Endometrium (tissue), 2 donors: ENCODE results near the gene FAM3B.

Experiments
- FAIRE-seq: peaks from 2 replicates; lab custom pipeline; 2012; peaks lifted over from hg19 to GRCh38; lab: Jason Lieb, UNC
- donor health status: control.
- donor health status: control.

Gene FAM3B

DNA sequence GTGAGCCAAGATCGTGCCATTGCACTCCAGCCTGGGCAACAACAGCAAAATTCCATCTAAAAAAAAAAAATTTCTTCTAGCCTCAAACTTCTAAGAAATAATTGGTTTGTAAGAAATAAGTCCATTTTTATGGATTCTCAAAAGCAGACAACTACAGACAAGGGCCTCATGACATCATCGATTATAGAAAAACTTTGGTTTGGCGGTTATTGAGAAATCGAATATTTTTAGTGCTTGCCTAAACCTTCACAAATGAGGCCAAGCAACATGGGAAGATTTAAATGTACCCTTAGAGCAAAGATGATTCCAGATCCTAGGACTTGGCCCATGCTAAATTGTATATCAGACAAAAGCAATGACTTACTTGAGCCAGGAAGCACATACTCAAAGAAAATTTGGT is 81.7 kb downstream of the FAM3B start:
- no peak for FAIRE-seq

DNA sequence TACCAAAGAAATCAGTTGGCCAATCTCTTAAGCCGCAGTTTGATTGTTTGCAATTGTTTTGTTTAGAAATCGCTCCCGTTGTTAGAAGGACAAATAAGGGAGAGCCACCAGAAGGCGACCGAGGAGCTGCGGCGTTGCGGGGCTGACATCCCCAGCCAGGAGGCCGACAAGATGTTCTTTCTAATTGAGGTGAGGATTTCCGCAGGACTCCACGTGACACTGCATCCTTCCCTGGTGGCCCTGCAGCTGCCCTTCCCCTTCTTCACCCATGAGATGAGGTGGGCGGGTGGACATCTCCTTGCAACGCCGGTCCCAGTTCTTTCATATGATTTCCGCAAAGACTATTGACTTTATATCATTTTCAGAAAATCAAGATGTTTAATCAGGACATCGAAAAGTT is 82.2 kb downstream of the FAM3B start:
- no peak for FAIRE-seq

DNA sequence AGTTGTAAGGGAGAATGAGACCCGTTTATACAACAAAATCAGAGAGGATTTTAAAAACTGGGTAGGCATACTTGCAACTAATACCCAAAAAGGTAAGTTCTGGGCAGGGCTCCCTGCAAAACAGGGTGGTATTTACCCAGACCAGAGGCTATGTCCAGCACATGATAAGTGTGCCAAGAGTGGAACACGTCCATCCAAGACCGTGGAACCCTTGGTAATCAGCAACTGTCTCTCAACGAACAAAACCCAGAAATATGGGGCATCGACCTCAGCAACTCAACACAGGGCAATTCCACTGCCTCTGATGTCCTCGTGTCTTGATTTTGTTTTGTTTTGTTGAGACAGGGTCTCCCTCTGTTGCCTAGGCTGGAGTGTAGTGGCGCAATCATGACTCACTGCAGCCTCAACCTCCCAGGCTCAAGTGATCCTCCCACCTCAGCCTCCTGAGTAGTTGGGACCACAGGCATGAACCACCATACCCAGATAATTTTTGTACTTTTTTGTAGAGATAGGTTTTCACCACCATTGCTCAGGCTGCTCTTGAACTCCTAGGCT is 82.7 kb downstream of the FAM3B start:
- no peak for FAIRE-seq

DNA sequence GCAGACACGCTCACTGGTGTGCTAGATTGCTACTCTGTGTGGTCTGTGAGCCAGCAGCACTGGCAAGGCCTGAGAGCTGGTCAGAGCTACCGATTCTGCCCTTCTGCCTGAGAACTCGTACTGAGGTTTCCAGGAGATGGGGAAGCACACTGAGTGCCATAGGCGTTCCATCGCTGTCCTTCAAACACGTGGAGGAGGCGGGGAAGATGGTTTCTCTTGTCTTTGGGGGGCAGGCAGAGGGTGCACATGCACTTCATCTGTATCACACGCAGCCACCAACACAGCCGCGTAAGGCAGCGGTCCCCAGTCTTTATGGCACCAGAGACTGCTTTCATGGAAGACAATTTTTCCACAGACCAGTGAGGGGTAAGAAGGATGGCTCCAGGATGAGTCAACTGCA is 85.6 kb downstream of the FAM3B start:
- no peak for FAIRE-seq

DNA sequence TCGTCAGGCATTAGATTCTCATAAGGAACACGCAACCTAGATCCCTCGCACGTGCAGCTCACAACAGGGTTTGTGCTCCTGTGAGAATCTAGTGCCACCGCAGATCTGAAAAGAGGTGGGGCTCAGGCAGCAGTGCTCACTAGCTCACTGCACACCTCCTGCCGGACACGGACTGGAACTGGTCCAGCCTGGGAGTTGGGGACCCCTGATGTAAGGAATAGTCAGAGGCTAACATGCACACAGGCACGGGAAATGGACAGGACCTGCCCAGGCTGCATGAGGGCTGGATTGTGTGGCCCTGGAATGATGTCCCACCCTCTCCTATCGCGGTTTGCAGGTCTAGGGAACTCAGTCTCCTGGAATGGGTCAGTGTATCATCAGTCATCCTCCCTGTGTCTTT is 86.2 kb downstream of the FAM3B start:
- no peak for FAIRE-seq

DNA sequence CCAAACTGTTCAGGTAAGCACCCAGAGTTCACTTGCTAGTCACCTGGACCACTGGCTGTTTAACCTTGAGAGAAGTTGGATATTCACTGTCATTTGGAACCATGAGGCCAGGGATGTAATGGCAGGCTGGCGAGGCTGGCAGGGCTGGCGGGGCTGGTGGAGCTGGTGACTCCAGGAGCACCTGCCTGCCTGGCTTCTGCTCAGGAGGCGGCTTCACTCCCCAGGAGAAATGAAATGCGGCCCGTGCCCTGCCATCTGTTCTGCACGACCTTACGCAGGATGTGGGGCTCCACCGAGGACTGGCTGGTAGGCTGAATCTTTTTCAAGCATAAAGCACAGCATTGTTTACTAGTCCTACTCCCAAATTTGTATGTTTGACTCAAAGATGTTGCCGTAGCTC is 86.7 kb downstream of the FAM3B start:
- FAIRE-seq, result no peak

DNA sequence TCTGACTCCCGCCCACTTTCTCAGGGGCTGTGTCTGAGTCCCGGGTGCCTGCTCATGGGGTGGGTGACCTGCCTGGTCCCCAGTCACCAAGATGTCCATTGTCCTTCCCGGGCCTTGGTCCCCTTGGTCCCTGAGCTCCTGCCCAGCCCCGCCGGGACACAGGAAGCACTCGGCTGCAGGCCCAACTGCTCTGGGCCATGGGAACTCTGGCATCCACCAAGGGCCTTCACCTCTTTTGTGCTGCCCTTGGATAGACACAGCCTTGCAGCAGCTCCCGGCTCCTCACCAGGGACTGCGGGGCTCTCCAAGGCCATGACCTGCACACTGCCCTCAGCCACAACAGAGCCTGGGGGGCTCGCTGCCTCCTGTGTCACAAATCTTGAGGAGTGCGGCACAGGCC is 87.4 kb downstream of the FAM3B start:
- FAIRE-seq, result no peak

DNA sequence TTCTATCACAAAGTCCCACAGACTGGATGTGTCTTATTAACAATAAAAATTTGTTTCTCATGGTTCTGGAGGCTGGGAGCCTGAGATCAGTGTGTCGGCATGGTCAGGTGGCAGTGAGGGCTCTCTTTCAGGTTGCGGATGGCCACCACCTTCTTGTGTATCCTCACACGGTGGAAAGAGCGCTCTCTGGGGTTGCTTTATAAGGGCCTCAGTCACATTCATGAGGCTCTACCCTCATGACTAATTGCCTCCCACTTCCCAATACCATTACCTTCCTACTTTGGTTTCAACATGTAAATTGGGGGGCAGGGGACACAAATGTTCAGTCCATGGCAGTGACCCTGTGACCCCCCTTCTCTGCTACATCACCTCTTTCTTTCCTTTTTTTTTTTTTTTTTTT is 88.7 kb downstream of the FAM3B start:
- FAIRE-seq, result no peak

DNA sequence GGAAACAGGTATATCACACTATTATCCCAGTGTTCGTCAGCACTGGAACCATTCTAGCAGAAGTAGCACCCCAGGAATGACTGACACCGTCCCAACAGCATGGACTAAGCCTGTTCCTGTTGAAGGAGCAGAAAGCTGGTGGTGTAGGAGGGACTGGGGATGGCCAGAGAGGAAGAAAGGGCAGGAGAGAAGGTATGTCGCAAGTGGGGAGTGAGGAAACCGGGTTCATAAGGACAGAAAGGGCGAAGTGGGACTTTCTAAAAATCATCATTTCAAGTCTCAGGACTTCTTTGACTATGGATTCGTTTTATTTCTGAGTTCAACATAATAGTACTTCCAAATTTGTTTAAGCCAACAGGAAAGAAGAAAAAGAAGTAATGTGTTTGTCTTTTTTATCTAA is 89.7 kb downstream of the FAM3B start:
- FAIRE-seq, result no peak
